Measurements from ENCODE around the gene SAMHD1. TPM values are rescaled to one million over a fixed set of nuclear protein-coding genes. Genes with fewer than 3 reads are reported as not detected.

Gene SAMHD1
- total and polyA plus RNA-seq, 2 of the 13 experiments (the other 11 are each of a cell fraction or from before 2014, with no cell fraction given) = 16.9 to 43.5 TPM

- peak; percentile 63; the same call in 1 of the 2 replicates for TF ChIP-seq ZSCAN5A (CRISPR knock-in tag; IDR thresholded peaks at IDR 0.05; ENCODE audit: borderline replicate concordance)
- TF ChIP-seq NR2F6 (IDR thresholded peaks at IDR 0.05) = 0 out of 2 replicates have a peak, but pooled peaks have one; percentile 35
- TF ChIP-seq NR2F6 (CRISPR knock-in tag; IDR thresholded peaks at IDR 0.05) = peak; percentile 49; the same call in 1 of the 2 replicates
- TF ChIP-seq CREB1 (IDR thresholded peaks at IDR 0.05) = no peak
- TF ChIP-seq CREB1 (CRISPR knock-in tag; IDR thresholded peaks at IDR 0.05) = no peak
- peak; percentile 95; the same call in 1 of the 2 replicates for TF ChIP-seq ZMAT3 (CRISPR knock-in tag; conservative IDR thresholded peaks at IDR 0.05)
- TF ChIP-seq SP5 (CRISPR knock-in tag; IDR thresholded peaks at IDR 0.05; ENCODE audit: borderline replicate concordance, low read depth) = peak; percentile 80; the same call in 1 of the 2 replicates
- no peak for TF ChIP-seq ZNF230 (CRISPR knock-in tag; IDR thresholded peaks at IDR 0.05)
- peak; percentile 81; the same call in 1 of the 2 replicates for TF ChIP-seq ZFP90 (CRISPR knock-in tag; IDR thresholded peaks at IDR 0.05; ENCODE audit: borderline replicate concordance)
- peak; percentile 78 for TF ChIP-seq ELF3 (CRISPR knock-in tag; IDR thresholded peaks at IDR 0.05)
- TF ChIP-seq CCDC6 (CRISPR knock-in tag; IDR thresholded peaks at IDR 0.05) = 0 out of 2 replicates have a peak, but pooled peaks have one; percentile 19
- no peak for TF ChIP-seq ATM (IDR thresholded peaks at IDR 0.05; ENCODE audit: borderline replicate concordance)
- TF ChIP-seq ZNF33A (CRISPR knock-in tag; IDR thresholded peaks at IDR 0.05; ENCODE audit: borderline replicate concordance) = no peak
- peak; percentile 17; the same call in 1 of the 2 replicates for TF ChIP-seq HMGXB3 (CRISPR knock-in tag; IDR thresholded peaks at IDR 0.05; ENCODE audit: borderline replicate concordance)
- no peak for TF ChIP-seq DMTF1 (CRISPR knock-in tag; IDR thresholded peaks at IDR 0.05)
- TF ChIP-seq SIX1 (CRISPR knock-in tag; IDR thresholded peaks at IDR 0.05; ENCODE audit: borderline replicate concordance) = no peak
- no peak for TF ChIP-seq GMEB2 (CRISPR knock-in tag; IDR thresholded peaks at IDR 0.05; ENCODE audit: low read depth)
- TF ChIP-seq STAT5B (CRISPR knock-in tag; IDR thresholded peaks at IDR 0.05) = no peak
These were observed 89.4 kb downstream of the SAMHD1 start (continued) for GRCh38 chr20:36861875-36862801.
